ENCODE measurements around the gene SCG5. TPM values are rescaled to one million over a fixed set of nuclear protein-coding genes. Genes with fewer than 3 reads are reported as not detected.

The SCG5 gene
- total RNA-seq, 4 donors from 2014 or later, result 2.7 to 11.8 (median 8.3) TPM

GRCh38 chr15:32715276-32715675 lies 73.8 kb downstream of the SCG5 start:
- no peak for TF ChIP-seq CTCF (IDR thresholded peaks at IDR 0.05)
- TF ChIP-seq POLR2A (IDR thresholded peaks at IDR 0.05), result no peak

GRCh38 chr15:32716216-32716914 lies 74.9 kb downstream of the SCG5 start:
- no peak for DNase-seq
- Histone ChIP-seq H3K4me1 (peaks cover 15 to 25% of the 10 kb centered on the region in 2 donors), H3K27me3 (peaks cover 16% of the 10 kb centered on the region), H3K27ac (no peak overlapping the region), H3K9me3 (no peaks in the 10 kb centered on the region), H3K4me3 (replicated peaks in 1 of 3) (no peak overlapping the region), H3K36me3 (no peaks in the 10 kb centered on the region)
- 29 to 32% methylated on average over 13 of the region's 13 CpGs for WGBS, 2 donors
- intact Hi-C loops (cut with DNase I), result no loop called here
- TF ChIP-seq CTCF (IDR thresholded peaks at IDR 0.05) (no peak), POLR2A (IDR thresholded peaks at IDR 0.05) (no peak)

More at GRCh38 chr15:32715276-32715675, 73.8 kb downstream of the SCG5 start:
- Histone ChIP-seq H3K4me3 (replicated peaks in 1 of 3) (no peak overlapping the region), H3K36me3 (no peaks in the 10 kb centered on the region), H3K9me3 (no peaks in the 10 kb centered on the region), H3K4me1 (peaks cover 15 to 25% of the 10 kb centered on the region in 2 donors), H3K27me3 (peaks cover 16% of the 10 kb centered on the region), H3K27ac (no peak overlapping the region)
- DNase-seq, result no peak
- intact Hi-C loops (cut with DNase I), result no loop called here
- 86 to 91% methylated on average over 4 of the region's 4 CpGs for WGBS, 2 donors

GRCh38 chr15:32716915-32717425 lies 75.5 kb downstream of the SCG5 start:
- Histone ChIP-seq H3K36me3 (no peaks in the 10 kb centered on the region), H3K4me1 (peaks cover 15 to 25% of the 10 kb centered on the region in 2 donors), H3K9me3 (no peaks in the 10 kb centered on the region), H3K4me3 (replicated peaks in 1 of 3) (peak overlapping the region in 1 of 3 donors; percentile 33), H3K27me3 (peaks cover 16% of the 10 kb centered on the region), H3K27ac (no peak overlapping the region)
- no peak for DNase-seq
- 16 to 17% methylated on average over 20 to 21 of the region's 21 CpGs for WGBS, 2 donors
- intact Hi-C loops (cut with DNase I), result no loop called here
- no peak for TF ChIP-seq POLR2A (IDR thresholded peaks at IDR 0.05)
- no peak for TF ChIP-seq CTCF (IDR thresholded peaks at IDR 0.05)

GRCh38 chr15:32717426-32718226 lies 76.1 kb downstream of the SCG5 start, which contains the start of gene GREM1:
Gene GREM1, plus strand, starts transcription at chr15:32718004. Its CDS starts 12,687 bp downstream, at chr15:32730691.
- TF ChIP-seq POLR2A (IDR thresholded peaks at IDR 0.05), result no peak
- TF ChIP-seq CTCF (IDR thresholded peaks at IDR 0.05), result no peak
- intact Hi-C loops (cut with DNase I), result no loop called here
- Histone ChIP-seq H3K4me3 (replicated peaks in 1 of 3) (peak within 1 kb of the TSS in 2 of 3 donors; percentile 0 to 33), H3K36me3 (no peaks in the 10 kb centered on the region), H3K27me3 (peaks cover 16% of the 10 kb centered on the region), H3K4me1 (peaks cover 15 to 25% of the 10 kb centered on the region in 2 donors), H3K9me3 (no peaks in the 10 kb centered on the region), H3K27ac (no peak within 1 kb of the TSS)
- WGBS, 2 donors, result 0 to 2% methylated on average over 14 to 16 of the region's 99 CpGs
- no peak for DNase-seq

All from thyroid gland (tissue), 4 donors.